Endothelial cell of hepatic sinusoid (primary cell): ENCODE measurements around the gene FRMPD4.

Source experiments
- in situ Hi-C: cut with HindIII; loops from 2 replicates; pipeline ENCODE4 v1.10.0; 2017; ENCODE audit warnings: low sequenced_read_pairs

The FRMPD4 gene

GRCh38 chrX:12423346-12423745 is 285.1 kb downstream of the FRMPD4 start:
- in situ Hi-C loops: no loop called here

DNA sequence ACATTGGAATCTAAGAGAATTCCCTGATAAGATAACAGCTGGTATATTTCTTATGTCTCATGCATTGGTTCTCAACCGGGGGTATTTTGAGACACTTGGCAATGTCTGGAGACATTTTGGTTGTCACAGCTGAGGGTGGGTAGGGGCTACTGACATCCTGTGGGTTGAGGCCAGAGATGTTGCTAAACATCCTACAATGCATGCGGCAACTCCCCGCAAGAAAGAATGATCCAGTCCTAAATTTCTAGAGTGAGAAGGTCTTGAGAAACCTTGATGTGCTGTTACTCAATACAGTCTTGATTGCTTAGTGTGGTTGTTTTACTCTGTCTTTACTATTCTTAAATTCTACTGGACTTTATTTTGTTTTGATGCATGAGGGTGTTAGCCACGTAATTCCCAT is 287.2 kb downstream of the FRMPD4 start:
- in situ Hi-C loops: no loop called here

DNA sequence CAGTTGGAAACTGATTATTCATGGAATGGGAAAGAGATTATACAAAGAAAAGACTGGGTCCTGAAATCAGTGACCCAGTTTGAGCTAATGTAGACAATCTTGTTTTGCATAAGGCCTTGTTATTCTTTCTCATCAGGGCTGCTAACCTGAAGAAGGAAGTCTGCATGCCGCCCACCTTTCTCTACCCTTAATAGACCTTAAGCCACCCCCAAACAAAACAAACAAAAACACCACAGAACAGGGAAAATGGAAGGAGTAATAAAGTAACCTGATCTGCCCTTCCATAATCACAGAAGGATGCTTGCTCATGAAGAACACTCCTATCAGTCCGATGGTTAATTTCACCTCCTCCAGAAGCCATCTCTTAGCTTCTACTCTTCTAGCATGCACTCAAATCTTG is 288.1 kb downstream of the FRMPD4 start:
- in situ Hi-C loops: no loop called here

- in situ Hi-C loops: no loop called here
Measured at GRCh38 chrX:12434493-12434892, 296.2 kb downstream of the FRMPD4 start.

DNA sequence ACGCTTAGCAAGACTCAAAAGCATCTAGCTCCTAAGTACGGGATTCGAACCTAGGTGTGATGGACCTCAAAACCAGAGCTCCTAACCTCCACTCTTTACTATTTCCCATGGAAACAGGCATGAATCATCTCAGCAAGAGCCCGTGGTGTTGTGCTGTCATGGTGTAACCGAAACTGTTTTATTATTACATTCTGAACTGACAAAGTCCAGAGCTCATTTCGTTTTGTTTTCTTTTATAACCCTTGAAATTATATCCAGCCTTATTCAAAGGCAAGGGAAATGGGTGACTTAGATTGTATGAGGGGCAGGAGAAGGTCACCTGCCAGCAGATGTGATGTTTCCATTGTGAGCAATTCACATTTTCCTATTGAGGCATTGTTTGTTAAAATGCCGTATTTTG is 301.1 kb downstream of the FRMPD4 start:
- in situ Hi-C loops: no loop called here

DNA sequence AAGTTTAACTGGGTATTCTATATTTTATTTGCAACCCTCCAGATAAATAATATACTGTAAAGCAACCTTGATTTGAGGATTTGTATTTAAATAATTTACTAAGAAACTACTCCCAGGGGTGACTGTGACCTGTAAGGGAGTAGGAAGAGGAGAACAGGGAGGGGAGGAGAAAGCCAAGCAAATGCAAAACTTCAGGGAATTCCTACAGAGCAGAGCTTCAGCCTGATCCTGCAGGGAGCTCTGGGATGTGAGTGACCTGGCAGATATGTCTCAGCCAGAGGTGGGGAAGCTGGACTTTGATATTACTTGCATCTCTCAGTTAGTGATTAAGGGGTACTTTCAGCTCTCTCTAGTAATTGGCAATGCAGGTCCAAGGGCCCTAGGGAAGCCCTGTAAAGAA is 302.0 kb downstream of the FRMPD4 start:
- in situ Hi-C loops: no loop called here

- in situ Hi-C loops: no loop called here
Measured at GRCh38 chrX:12441381-12442128, 303.3 kb downstream of the FRMPD4 start.

GRCh38 chrX:12443534-12444098 is 305.3 kb downstream of the FRMPD4 start:
- in situ Hi-C loops: no loop called here

GRCh38 chrX:12446342-12447075 is 308.2 kb downstream of the FRMPD4 start:
- in situ Hi-C loops: no loop called here

DNA sequence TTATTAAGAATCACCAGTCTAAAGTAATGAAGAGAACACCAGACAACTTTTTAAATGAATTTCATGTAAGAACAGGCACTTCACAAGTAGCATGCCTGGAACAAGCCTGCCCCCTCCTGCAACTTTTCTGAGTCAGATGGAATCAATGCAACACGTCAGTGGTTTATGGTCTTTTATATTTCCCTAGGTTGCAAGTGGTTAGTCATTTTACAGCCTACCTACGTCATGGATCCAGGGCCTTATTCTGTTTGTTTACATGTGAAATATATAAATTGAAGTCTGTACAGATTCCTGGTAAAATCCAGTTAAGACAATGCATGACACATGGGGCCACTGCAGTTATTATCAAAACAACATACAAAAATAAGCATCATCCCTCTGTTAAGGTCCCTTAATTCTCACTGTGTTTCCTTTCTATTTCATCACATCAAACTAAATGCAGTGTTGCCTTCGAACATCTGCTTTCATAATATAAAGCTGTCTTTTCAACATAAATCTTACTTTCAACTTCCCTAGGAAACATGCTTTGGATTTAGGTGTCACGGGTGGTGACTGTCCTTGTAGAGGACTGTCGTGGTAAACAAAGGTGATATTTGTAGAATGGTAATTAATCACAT is 309.3 kb downstream of the FRMPD4 start:
- in situ Hi-C loops: no loop called here

- in situ Hi-C loops: no loop called here
Measured at GRCh38 chrX:12452268-12452667, 314.0 kb downstream of the FRMPD4 start.

GRCh38 chrX:12460929-12461328 is 322.7 kb downstream of the FRMPD4 start:
- in situ Hi-C loops: no loop called here

- in situ Hi-C loops: no loop called here
Measured at GRCh38 chrX:12463052-12463451, 324.8 kb downstream of the FRMPD4 start.

GRCh38 chrX:12463873-12464272 is 325.6 kb downstream of the FRMPD4 start:
- in situ Hi-C loops: no loop called here

GRCh38 chrX:12467321-12467720 is 329.0 kb downstream of the FRMPD4 start:
- in situ Hi-C loops: no loop called here

DNA sequence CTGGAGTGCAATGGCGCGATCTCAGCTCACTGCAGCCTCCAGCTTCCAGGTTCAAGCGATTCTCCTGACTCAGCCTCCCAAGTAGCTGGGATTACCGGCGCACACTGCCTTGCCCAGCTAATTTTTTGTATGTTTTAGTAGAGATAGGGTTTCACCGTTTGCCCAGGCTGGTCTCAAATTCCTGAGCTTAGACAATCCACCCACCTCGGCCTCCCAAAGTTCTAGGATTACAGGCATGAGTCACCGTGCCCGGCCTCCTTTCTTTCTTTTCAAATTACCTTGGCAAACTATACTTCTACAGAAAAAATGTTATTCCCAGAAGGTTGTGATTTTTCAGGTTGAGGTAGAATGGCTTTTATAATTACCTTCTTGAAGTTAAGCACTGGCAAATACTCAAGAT is 331.0 kb downstream of the FRMPD4 start:
- in situ Hi-C loops: no loop called here

- in situ Hi-C loops: no loop called here
Measured at GRCh38 chrX:12471061-12471460, 332.8 kb downstream of the FRMPD4 start.

DNA sequence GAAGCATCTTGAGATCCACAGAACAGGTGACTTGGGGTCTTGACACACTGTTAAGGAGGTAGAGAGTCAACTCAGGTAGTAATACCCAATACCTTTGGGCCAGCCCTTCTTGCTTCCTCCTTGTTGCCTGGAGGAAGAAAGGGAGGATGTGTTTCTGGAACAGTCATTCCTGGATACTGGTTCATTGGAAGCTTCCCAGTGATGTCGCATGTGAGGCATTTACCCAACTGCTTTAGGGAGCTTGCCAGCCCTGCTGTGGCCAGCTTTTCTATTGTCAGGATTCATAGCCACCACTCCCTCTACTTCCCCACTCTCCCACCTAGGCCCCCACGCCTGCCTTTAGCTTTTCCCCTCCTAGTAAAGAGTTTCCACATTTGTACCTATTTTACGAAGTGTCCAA is 342.7 kb downstream of the FRMPD4 start:
- in situ Hi-C loops: no loop called here

DNA sequence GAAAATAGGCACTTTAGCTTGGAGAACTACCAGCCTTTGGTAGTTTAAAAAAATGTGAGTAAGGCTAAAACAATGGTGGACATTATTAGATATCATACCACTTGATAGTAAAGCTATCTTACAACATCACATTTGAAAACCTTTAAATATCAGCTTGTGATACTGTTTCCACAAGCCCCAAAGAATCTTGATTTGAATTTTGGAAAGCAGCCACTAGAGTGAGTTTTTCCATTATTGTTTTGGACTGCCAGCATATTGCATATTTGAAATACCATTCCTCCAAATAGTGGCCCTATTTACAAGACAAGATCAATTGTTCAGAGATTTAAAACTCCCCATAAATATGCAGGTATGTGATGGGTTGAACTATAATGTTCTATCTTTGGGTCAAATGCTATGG is 349.9 kb downstream of the FRMPD4 start:
- in situ Hi-C loops: no loop called here

DNA sequence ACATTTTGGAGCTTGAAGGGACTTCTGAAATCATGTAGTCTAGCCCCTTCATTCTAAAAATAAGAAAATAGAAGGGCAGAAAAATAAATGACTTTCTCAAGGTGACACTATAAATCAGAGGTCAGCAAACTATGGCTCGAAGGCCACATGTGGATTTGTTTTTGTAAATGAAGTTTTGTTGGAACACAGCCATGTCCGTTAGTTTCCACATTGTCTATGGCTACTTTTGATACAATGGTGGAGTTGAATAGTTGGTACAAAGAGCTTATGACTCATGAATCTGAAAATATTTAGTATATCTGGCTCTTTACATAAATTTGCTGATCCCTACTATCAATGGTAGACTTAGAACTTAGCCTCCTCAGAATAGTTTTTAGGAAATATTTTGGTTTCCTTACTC is 350.5 kb downstream of the FRMPD4 start:
- in situ Hi-C loops: no loop called here

DNA sequence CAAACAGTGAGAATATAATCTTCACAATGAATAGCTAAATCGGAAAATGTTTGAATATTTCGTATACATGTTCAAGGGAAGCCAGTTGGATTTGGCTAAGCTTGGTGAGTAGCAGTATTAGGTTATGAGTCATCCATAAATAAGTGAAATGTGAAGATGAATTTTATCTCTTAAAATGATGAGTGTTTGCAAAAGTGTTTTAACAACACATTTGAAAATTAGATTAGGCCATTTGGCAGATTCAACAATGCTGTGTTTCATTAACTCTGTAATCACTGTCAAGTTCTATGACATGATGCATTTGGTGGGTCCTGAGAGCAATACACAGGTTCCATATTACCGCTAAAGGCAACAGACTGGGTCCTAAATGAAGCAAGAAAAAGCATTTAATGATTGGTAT is 351.1 kb downstream of the FRMPD4 start:
- in situ Hi-C loops: no loop called here
